ENCODE data around the gene SCTR. TPM values are rescaled to one million over a fixed set of nuclear protein-coding genes. Genes with fewer than 3 reads are reported as not detected.

The SCTR gene
- total RNA-seq, 1 donor from 2014 or later, result not detected

DNA sequence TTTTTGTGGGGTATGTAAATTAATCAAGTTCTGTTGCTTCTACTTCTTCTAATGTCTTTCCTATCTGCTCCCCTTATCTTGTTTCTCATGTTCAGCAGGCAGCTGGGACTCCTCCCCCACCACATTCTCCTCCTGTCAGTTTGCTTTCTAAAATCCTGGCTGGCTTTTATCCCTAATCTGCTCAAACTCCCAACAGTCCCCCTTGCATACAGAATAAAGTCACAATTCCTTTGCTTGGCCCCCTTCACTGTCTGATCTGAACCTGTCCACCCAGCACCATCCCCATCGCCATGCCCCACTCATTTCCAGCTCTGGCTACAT is 22.1 kb upstream of the SCTR start:
- peaks cover 2% of the 10 kb centered on the region for H3K9me3 Mint-ChIP-seq
- H3K27me3 ChIP-seq, result peaks cover 23% of the 10 kb centered on the region
- DNase-seq (ENCODE audit: low spot score), result no peak
- H3K4me2 ChIP-seq, result no peak overlapping the region
- H3K36me3 Mint-ChIP-seq, result peaks cover 12% of the 10 kb centered on the region
- H3K27ac Mint-ChIP-seq, result no peak overlapping the region
- H3K27me3 Mint-ChIP-seq (ENCODE audit: insufficient read depth, low read depth), result peaks cover 2% of the 10 kb centered on the region
- no peak overlapping the region for H3K4me3 ChIP-seq
- H3K36me3 ChIP-seq, result no peaks in the 10 kb centered on the region
- H3F3A ChIP-seq (ENCODE audit: low read depth), result peaks cover 8% of the 10 kb centered on the region
- H3K4me1 ChIP-seq, result peaks cover 19% of the 10 kb centered on the region
- H3K4me1 Mint-ChIP-seq, result peaks cover 27% of the 10 kb centered on the region
- no peak overlapping the region for H2AFZ ChIP-seq (replicated peaks)
- H4K20me1 ChIP-seq (ENCODE audit: low read depth), result no peaks in the 10 kb centered on the region
- peak overlapping the region; percentile 6 for H3K4me3 Mint-ChIP-seq
- no peak overlapping the region for H3K27ac ChIP-seq
- H3K79me2 ChIP-seq (ENCODE audit: low read depth), result no peaks in the 10 kb centered on the region
- H3K9me3 ChIP-seq (ENCODE audit: low read depth), result no peaks in the 10 kb centered on the region
- TF ChIP-seq EZH2phosphoT487 (IDR thresholded peaks at IDR 0.05), result no peak
- no peak for TF ChIP-seq CTCF (IDR thresholded peaks at IDR 0.05)
- no peak for TF ChIP-seq EZH2 (IDR thresholded peaks at IDR 0.05)
- H3K9ac ChIP-seq, result no peak overlapping the region

DNA sequence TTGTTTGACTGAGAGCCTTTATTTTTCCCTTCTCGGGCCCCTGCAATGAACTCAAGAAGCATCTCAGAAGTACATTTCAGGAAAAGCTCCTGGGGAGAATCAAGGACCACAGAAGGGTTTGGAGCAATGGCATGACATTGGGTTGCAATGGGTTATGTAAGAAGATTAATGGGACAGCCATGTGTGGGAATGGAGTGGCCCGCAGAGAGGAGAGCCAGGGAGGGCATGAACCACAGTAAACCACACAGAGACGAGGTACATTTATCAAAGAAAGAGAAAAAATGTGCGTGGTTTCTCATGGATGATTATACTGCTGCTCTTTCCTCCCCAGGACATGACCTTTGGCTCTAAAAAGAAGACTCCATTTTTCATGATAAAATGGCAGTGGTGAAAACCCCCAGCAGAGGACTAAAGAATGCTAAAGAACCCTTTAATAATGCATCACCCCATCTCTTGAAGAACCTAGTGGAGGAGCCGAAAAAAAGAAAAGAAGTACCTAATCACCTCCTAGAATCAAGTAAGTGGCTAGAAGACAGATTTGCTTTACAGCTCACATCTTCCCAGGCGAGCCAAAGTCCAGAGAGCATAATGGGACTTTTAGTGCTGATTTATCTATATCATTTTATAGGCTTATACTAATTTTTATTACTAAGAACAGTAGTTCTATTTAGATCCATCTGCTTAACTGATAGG is 21.6 kb upstream of the SCTR start:
- no peak for TF ChIP-seq CTCF (IDR thresholded peaks at IDR 0.05)
- no peak for TF ChIP-seq EZH2phosphoT487 (IDR thresholded peaks at IDR 0.05)
- TF ChIP-seq EZH2 (IDR thresholded peaks at IDR 0.05), result no peak
- Histone ChIP-seq H3K4me2 (no peak overlapping the region), H3K4me1 (peaks cover 19% of the 10 kb centered on the region), H3K9ac (no peak overlapping the region), H3K36me3 (no peaks in the 10 kb centered on the region), H4K20me1 (ENCODE audit: low read depth) (no peaks in the 10 kb centered on the region), H3K4me3 (no peak overlapping the region), H3K9me3 (ENCODE audit: low read depth) (no peaks in the 10 kb centered on the region), H3F3A (ENCODE audit: low read depth) (peaks cover 8% of the 10 kb centered on the region), H2AFZ (replicated peaks) (no peak overlapping the region), H3K27me3 (peaks cover 23% of the 10 kb centered on the region), H3K27ac (no peak overlapping the region), H3K79me2 (ENCODE audit: low read depth) (no peaks in the 10 kb centered on the region)
- H3K27me3 Mint-ChIP-seq (ENCODE audit: insufficient read depth, low read depth), result peaks cover 2% of the 10 kb centered on the region
- peaks cover 27% of the 10 kb centered on the region for H3K4me1 Mint-ChIP-seq
- no peak overlapping the region for H3K27ac Mint-ChIP-seq
- H3K4me3 Mint-ChIP-seq, result peak overlapping the region; percentile 67
- H3K36me3 Mint-ChIP-seq, result peaks cover 8% of the 10 kb centered on the region
- DNase-seq (ENCODE audit: low spot score), result no peak
- peaks cover 1% of the 10 kb centered on the region for H3K9me3 Mint-ChIP-seq

GRCh38 chr2:119544939-119545475 is 20.7 kb upstream of the SCTR start:
- peak overlapping the region; percentile 95 for H3K4me2 ChIP-seq

More at GRCh38 chr2:119544939-119545475, 20.7 kb upstream of the SCTR start:
- peaks cover 29% of the 10 kb centered on the region for H3K4me1 Mint-ChIP-seq
- no peak overlapping the region for H3K27ac Mint-ChIP-seq
- H3K4me3 Mint-ChIP-seq, result peak overlapping the region; percentile 86
- Histone ChIP-seq H2AFZ (replicated peaks) (peak overlapping the region; percentile 98), H3K27ac (no peak overlapping the region), H3K4me3 (peak overlapping the region; percentile 73), H3K79me2 (ENCODE audit: low read depth) (no peaks in the 10 kb centered on the region), H3K36me3 (no peaks in the 10 kb centered on the region), H4K20me1 (ENCODE audit: low read depth) (no peaks in the 10 kb centered on the region), H3K27me3 (peaks cover 23% of the 10 kb centered on the region), H3K4me1 (peaks cover 19% of the 10 kb centered on the region), H3F3A (ENCODE audit: low read depth) (peaks cover 8% of the 10 kb centered on the region), H3K9ac (no peak overlapping the region), H3K9me3 (ENCODE audit: low read depth) (no peaks in the 10 kb centered on the region)
- H3K36me3 Mint-ChIP-seq, result peaks cover 7% of the 10 kb centered on the region
- no peak for DNase-seq (ENCODE audit: low spot score)
- peaks cover 2% of the 10 kb centered on the region for H3K9me3 Mint-ChIP-seq
- TF ChIP-seq EZH2 (IDR thresholded peaks at IDR 0.05) (no peak), EZH2phosphoT487 (IDR thresholded peaks at IDR 0.05) (no peak), CTCF (IDR thresholded peaks at IDR 0.05) (no peak)
- H3K27me3 Mint-ChIP-seq (ENCODE audit: insufficient read depth, low read depth), result peaks cover 2% of the 10 kb centered on the region
